GM23338 (cell line): ENCODE results near the gene TECPR2.

ENCODE experiments used
- CREB1 ChIP-seq: fragments of 250-450 bp; sonication (Bioruptor Pico); IDR thresholded peaks from 2 replicates; pipeline ENCODE4 v1.5.0; 2020; ENCODE audit warnings: low read depth, mild to moderate bottlenecking, moderate library complexity
- EZH2 ChIP-seq: fragments of 200-600 bp; sonication (generic); IDR thresholded peaks from one replicate; pipeline ENCODE4 v1.8.0; 2017; ENCODE audit warnings: antibody characterized with exemption, mild to moderate bottlenecking, low read depth; ENCODE audit not compliant: unreplicated experiment
- JUNB ChIP-seq: IDR thresholded peaks from one replicate; pipeline ENCODE4 v1.6.1; 2016; ENCODE audit warnings: antibody characterized with exemption; ENCODE audit not compliant: unreplicated experiment
- NANOG ChIP-seq: IDR thresholded peaks from 2 replicates; pipeline ENCODE4 v1.6.1; 2016; ENCODE audit warnings: antibody characterized with exemption, borderline replicate concordance
- POLR2AphosphoS5 ChIP-seq: IDR thresholded peaks from 2 replicates; pipeline ENCODE4 v1.6.1; 2016; ENCODE audit warnings: antibody characterized with exemption, low read depth
- STAT1 ChIP-seq: IDR thresholded peaks from one replicate; pipeline ENCODE4 v1.6.1; 2016; ENCODE audit warnings: antibody characterized with exemption; ENCODE audit not compliant: unreplicated experiment
- ZNF331 ChIP-seq: fragments of 250-450 bp; sonication (Bioruptor Pico); IDR thresholded peaks from 2 replicates; pipeline ENCODE4 v1.5.0; 2020; ENCODE audit warnings: low read depth, mild to moderate bottlenecking, moderate library complexity
- TF ChIP-seq, protein P1 (sequence below), 2 experiments: fragments of 200-600 bp in 1 of 2; sonication (generic) in 1 of 2; conservative IDR thresholded peaks; 2 replicates each; pipeline versions ENCODE4 v1.5.1 to v1.6.1; 2016 to 2017; ENCODE audit warnings: antibody characterized with exemption in 2 of 2, low read depth in 2 of 2, mild to moderate bottlenecking in 2 of 2, moderate library complexity in 1 of 2

DNA sequence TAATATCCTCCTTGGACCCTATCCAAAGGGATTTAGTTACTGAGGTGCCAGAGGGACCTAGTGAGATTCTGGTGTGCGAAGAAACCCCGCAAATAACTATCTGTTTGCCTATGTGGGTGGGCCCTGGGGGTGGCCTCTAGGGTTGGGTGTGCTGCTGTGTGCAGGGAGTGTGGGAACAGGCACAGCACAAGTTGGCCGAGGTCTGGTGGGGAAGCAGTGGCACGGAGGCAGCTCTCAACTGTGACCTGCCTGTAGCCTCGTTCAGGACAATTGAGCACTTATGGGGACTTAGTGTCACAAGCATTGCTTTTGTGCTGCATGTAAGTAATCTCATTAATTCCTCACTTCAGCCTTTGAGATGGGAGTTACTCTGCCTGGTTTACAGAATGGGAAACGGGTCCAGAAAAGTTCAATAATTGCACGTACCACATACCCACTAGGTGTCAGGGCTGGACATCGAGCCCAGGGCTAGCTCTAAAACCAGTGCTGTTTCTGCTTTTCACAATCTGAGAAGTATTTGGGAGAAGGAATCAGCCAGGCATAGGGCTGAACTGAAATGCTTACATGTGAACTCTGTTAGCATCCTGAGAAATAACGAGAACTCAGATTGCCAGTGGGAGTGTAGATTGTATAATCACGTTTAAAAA is 58.8 kb downstream of the TECPR2 start:
- TF ChIP-seq, protein P1, sequence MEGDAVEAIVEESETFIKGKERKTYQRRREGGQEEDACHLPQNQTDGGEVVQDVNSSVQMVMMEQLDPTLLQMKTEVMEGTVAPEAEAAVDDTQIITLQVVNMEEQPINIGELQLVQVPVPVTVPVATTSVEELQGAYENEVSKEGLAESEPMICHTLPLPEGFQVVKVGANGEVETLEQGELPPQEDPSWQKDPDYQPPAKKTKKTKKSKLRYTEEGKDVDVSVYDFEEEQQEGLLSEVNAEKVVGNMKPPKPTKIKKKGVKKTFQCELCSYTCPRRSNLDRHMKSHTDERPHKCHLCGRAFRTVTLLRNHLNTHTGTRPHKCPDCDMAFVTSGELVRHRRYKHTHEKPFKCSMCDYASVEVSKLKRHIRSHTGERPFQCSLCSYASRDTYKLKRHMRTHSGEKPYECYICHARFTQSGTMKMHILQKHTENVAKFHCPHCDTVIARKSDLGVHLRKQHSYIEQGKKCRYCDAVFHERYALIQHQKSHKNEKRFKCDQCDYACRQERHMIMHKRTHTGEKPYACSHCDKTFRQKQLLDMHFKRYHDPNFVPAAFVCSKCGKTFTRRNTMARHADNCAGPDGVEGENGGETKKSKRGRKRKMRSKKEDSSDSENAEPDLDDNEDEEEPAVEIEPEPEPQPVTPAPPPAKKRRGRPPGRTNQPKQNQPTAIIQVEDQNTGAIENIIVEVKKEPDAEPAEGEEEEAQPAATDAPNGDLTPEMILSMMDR (conservative IDR thresholded peaks at IDR 0.05; ENCODE audit: low read depth in 2 of 2) = no peak
- TF ChIP-seq ZNF331 = no peak
- TF ChIP-seq JUNB = no peak
- TF ChIP-seq STAT1 = no peak
- TF ChIP-seq EZH2 = no peak
- no peak for TF ChIP-seq CREB1 (CRISPR knock-in tag)
- no peak for TF ChIP-seq POLR2AphosphoS5
- TF ChIP-seq NANOG = no peak
